HL-60 (cell line): ENCODE measurements around the gene IGLON5.

Experiments
- DNase-seq, 2 experiments: peaks; one replicate each; pipeline ENCODE4 v3.0.0-alpha.2; 2010 to 2020; ENCODE audit warnings: low read depth in 1 of 2, low spot score in 1 of 2
- H3K27ac ChIP-seq: fragments of 250-450 bp; sonication (Bioruptor Pico); replicated peaks from 2 replicates; pipeline ENCODE4 v1.5.1; 2020; ENCODE audit warnings: mild to moderate bottlenecking, moderate library complexity
- H3K27me3 ChIP-seq: fragments of 250-450 bp; sonication (Bioruptor Pico); 2 replicates; pipeline ENCODE4 v1.5.1; 2021; ENCODE audit warnings: mild to moderate bottlenecking, moderate library complexity; ENCODE audit not compliant: insufficient read depth, poor library complexity, severe bottlenecking
- H3K4me3 ChIP-seq: replicated peaks from 2 replicates; pipeline ENCODE4 v1.5.1; 2011; ENCODE audit warnings: mild to moderate bottlenecking, control low read depth, low read length; ENCODE audit not compliant: insufficient read depth
- CTCF ChIP-seq: IDR thresholded peaks from one replicate; pipeline ENCODE4 v1.5.1; 2011; ENCODE audit warnings: low read length, control low read depth, inconsistent platforms; ENCODE audit not compliant: insufficient read depth
- GABPA ChIP-seq: IDR thresholded peaks from 2 replicates; pipeline ENCODE4 v1.6.1; 2012; ENCODE audit warnings: low read depth
- POLR2AphosphoS5 ChIP-seq: IDR thresholded peaks from 2 replicates; pipeline ENCODE4 v1.6.1; 2012; ENCODE audit warnings: low read depth
- REST ChIP-seq: IDR thresholded peaks from 2 replicates; pipeline ENCODE4 v1.6.1; 2012; ENCODE audit warnings: low read depth; ENCODE audit not compliant: insufficient replicate concordance
- SPI1 ChIP-seq: IDR thresholded peaks from 2 replicates; pipeline ENCODE4 v1.6.1; 2012; ENCODE audit warnings: low read depth, mild to moderate bottlenecking, borderline replicate concordance

The IGLON5 gene

GRCh38 chr19:51325161-51325976 is 13.9 kb downstream of the IGLON5 start:
- Histone ChIP-seq H3K27me3 (peaks cover 19% of the 10 kb centered on the region), H3K4me3 (no peak overlapping the region), H3K27ac (no peak overlapping the region)
- no peak for TF ChIP-seq GABPA
- no peak for TF ChIP-seq REST
- no peak for TF ChIP-seq CTCF
- TF ChIP-seq SPI1, result no peak; the same call in 1 of the 2 replicates
- no peak for TF ChIP-seq POLR2AphosphoS5
- DNase-seq, result peak; percentile 29 to 52

GRCh38 chr19:51326216-51327065 is 15.0 kb downstream of the IGLON5 start:
- Histone ChIP-seq H3K27ac (no peak overlapping the region), H3K27me3 (peaks cover 17% of the 10 kb centered on the region), H3K4me3 (no peak overlapping the region)
- no peak for TF ChIP-seq SPI1
- TF ChIP-seq REST, result no peak
- no peak for TF ChIP-seq POLR2AphosphoS5
- TF ChIP-seq GABPA, result no peak
- TF ChIP-seq CTCF, result no peak
- no peak for DNase-seq

- DNase-seq, result peak; percentile 70 to 72
- Histone ChIP-seq H3K4me3 (peak overlapping the region; percentile 22), H3K27ac (no peak overlapping the region), H3K27me3 (peaks cover 17% of the 10 kb centered on the region)
- TF ChIP-seq POLR2AphosphoS5 (no peak), REST (peak; percentile 11)
These were observed 15.9 kb downstream of the IGLON5 start for GRCh38 chr19:51327066-51328001.
